ENCODE results near the gene NOSIP. TPM values are rescaled to one million over a fixed set of nuclear protein-coding genes. Genes with fewer than 3 reads are reported as not detected.

The NOSIP gene
- total RNA-seq, 1 experiment from 2014 or later: 68.5 TPM

DNA sequence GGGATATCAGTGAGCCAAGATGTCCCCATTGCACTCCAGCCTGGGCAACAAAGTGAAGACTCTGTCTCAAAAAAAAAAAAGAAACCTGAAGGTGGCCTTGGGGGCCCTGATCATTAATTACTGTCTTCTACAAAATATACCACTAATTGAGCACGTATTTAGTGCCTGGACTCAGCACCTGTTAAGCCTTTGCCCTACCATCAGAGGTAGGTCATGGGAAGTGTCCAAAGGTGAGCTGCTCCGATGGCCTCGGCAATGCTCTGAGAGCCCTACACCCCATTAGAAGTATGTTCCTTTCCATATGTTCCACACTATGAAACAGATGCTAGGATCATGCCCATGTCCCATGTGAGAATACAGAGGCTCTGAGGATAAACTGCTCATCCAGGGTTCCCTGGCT lies 20.9 kb downstream of the NOSIP start:
- Histone ChIP-seq H3K36me3 (ENCODE audit: insufficient read depth, low read length) (peaks cover 24% of the 10 kb centered on the region), H3K4me2 (ENCODE audit: low read depth, low read length, poor library complexity, severe bottlenecking) (no peak overlapping the region), H3K9ac (ENCODE audit: low read length) (no peak overlapping the region), H4K20me1 (ENCODE audit: insufficient read depth, low read depth, low read length) (no peaks in the 10 kb centered on the region; the same call in 1 of the 2 replicates), H3K79me2 (ENCODE audit: low read length) (peaks cover 32% of the 10 kb centered on the region), H3K27me3 (ENCODE audit: low read length) (no peaks in the 10 kb centered on the region), H3K27ac (ENCODE audit: low read length) (no peak overlapping the region), H3K4me3 (ENCODE audit: low read length) (no peak overlapping the region), H3K9me2 (replicated peaks; ENCODE audit: insufficient read depth, low read length) (no peaks in the 10 kb centered on the region), H3K4me1 (ENCODE audit: low read length) (no peaks in the 10 kb centered on the region), H2AFZ (ENCODE audit: low read length) (no peak overlapping the region), H3K9me3 (ENCODE audit: low read length) (no peaks in the 10 kb centered on the region)
- DNase-seq: no peak

DNA sequence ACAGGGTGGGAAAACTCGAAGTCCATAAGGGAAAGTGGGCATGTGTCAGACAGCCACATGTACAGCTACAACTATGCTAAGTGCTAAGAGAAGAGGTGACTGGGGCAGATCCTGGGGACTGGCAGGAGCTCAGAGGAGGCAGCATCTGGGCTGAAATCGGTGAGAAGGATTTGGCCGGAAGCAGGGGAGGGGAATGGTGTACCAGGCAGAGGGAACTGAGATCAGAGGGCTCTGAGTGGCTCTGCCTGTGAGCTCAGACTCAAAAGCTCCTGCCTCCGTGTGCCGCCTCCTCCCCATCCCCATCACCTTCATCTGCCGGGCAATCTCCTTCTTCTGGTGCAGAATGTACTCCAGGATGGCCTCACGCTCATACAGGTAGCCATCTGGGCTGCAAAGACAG lies 21.8 kb downstream of the NOSIP start:
- H2AFZ ChIP-seq (ENCODE audit: low read length): no peak overlapping the region
- no peak overlapping the region for H3K4me3 ChIP-seq (ENCODE audit: low read length)

DNA sequence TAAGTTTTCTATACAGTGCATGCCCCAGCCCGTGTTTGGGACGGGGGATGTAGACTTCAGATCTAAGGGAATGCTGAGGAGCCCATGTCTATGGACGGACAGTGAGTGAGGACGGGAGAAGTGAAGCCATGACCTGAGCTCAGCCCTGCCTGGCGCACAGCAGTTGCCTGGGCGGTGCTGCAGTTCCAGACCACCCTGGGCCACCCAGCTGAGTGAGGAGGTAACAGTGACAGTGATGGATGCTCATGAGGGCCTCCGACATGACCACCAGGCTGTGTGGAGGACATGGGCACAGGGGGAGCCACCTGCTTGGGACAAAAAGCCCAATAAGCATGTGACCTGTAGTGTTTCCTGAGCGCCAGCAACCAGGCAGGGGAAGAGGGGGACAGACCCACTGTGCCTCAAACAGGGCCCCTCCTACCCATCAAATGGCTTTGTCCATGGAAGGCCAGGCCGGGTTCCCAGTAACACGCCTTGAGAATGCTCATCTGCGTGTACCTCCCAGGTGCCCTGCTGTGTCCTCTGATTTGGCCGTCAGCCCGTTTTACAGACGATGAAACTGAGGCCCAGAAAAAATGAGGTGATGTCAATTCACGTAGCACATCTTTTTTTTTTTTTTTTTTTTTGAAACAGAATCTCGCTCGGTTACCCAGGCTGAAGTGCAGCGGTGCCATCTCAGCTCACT lies 22.6 kb downstream of the NOSIP start:
- DNase-seq: no peak
- Histone ChIP-seq H3K4me3 (ENCODE audit: low read length) (no peak overlapping the region), H3K4me1 (ENCODE audit: low read length) (no peaks in the 10 kb centered on the region), H3K4me2 (ENCODE audit: low read depth, low read length, poor library complexity, severe bottlenecking) (no peak overlapping the region), H3K9me3 (ENCODE audit: low read length) (no peaks in the 10 kb centered on the region), H3K79me2 (ENCODE audit: low read length) (peaks cover 20% of the 10 kb centered on the region), H3K9ac (ENCODE audit: low read length) (no peak overlapping the region), H2AFZ (ENCODE audit: low read length) (no peak overlapping the region), H3K27me3 (ENCODE audit: low read length) (no peaks in the 10 kb centered on the region), H3K9me2 (replicated peaks; ENCODE audit: insufficient read depth, low read length) (no peaks in the 10 kb centered on the region), H3K27ac (ENCODE audit: low read length) (no peak overlapping the region), H4K20me1 (ENCODE audit: insufficient read depth, low read depth, low read length) (no peaks in the 10 kb centered on the region; the same call in 1 of the 2 replicates), H3K36me3 (ENCODE audit: insufficient read depth, low read length) (peaks cover 24% of the 10 kb centered on the region)

More for the DNA sequence above, 21.8 kb downstream of the NOSIP start:
- peaks cover 24% of the 10 kb centered on the region for H3K36me3 ChIP-seq (ENCODE audit: insufficient read depth, low read length)
- H3K9ac ChIP-seq (ENCODE audit: low read length): no peak overlapping the region
- no peaks in the 10 kb centered on the region for H3K9me2 ChIP-seq (replicated peaks; ENCODE audit: insufficient read depth, low read length)
- H3K79me2 ChIP-seq (ENCODE audit: low read length): peaks cover 24% of the 10 kb centered on the region
- no peaks in the 10 kb centered on the region for H3K27me3 ChIP-seq (ENCODE audit: low read length)
- no peak overlapping the region for H3K4me2 ChIP-seq (ENCODE audit: low read depth, low read length, poor library complexity, severe bottlenecking)
- DNase-seq: no peak
- no peak overlapping the region for H3K27ac ChIP-seq (ENCODE audit: low read length)
- no peaks in the 10 kb centered on the region; the same call in 1 of the 2 replicates for H4K20me1 ChIP-seq (ENCODE audit: insufficient read depth, low read depth, low read length)
- no peaks in the 10 kb centered on the region for H3K4me1 ChIP-seq (ENCODE audit: low read length)
- no peaks in the 10 kb centered on the region for H3K9me3 ChIP-seq (ENCODE audit: low read length)

- no peak overlapping the region for H3K27ac ChIP-seq (ENCODE audit: low read length)
- no peaks in the 10 kb centered on the region for H3K27me3 ChIP-seq (ENCODE audit: low read length)
- H3K4me1 ChIP-seq (ENCODE audit: low read length): no peaks in the 10 kb centered on the region
- H3K4me2 ChIP-seq (ENCODE audit: low read depth, low read length, poor library complexity, severe bottlenecking): no peak overlapping the region
- H3K4me3 ChIP-seq (ENCODE audit: low read length): no peak overlapping the region
- peaks cover 9% of the 10 kb centered on the region; the same call in 1 of the 2 replicates for H3K79me2 ChIP-seq (ENCODE audit: low read length)
- no peaks in the 10 kb centered on the region; the same call in 1 of the 2 replicates for H4K20me1 ChIP-seq (ENCODE audit: insufficient read depth, low read depth, low read length)
- DNase-seq: no peak
- no peak overlapping the region for H2AFZ ChIP-seq (ENCODE audit: low read length)
- H3K9ac ChIP-seq (ENCODE audit: low read length): no peak overlapping the region
- no peaks in the 10 kb centered on the region for H3K9me3 ChIP-seq (ENCODE audit: low read length)
- peaks cover 24% of the 10 kb centered on the region for H3K36me3 ChIP-seq (ENCODE audit: insufficient read depth, low read length)
- no peaks in the 10 kb centered on the region for H3K9me2 ChIP-seq (replicated peaks; ENCODE audit: insufficient read depth, low read length)
Observed at GRCh38 chr19:49556412-49557398, 23.7 kb downstream of the NOSIP start.

DNA sequence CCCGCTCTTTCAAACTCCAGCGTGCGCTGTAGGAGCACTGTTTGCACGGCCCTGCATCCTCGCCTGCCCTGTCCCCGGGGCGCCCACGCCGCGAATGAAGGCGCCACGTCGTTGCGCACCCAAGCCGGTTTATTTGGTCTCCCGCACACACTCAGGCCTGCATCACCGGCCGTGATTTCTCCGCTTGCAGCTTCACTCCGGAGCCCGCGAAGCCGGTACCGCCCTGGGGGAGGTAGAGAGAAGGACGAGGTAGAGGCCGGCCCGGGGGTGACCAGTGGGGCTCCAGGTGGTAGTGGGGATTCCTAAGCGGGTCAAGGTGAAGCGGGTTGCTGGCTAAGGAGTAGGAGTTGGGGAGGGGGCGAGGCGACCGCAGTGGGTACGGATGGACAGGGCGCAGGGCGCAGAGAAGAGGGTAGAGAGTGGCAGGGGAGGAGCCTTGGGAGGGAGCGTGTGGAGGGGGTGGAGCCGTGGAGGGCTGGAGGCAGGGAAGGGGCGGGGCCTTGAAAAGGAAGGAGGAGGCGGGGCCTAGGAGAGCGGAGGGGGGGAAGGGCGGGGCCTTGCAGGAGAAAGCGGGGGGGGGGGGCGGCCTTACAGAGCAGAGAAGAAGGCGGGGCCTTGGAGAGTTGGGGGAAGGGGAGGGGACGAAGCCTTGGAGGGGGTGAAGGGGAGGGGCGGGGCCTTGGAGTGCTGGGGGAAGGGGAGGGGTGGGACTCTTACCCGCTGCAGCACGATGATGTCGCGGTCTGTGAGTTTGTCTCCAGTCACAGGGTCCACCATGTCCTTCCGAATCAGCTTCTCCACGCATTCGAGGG lies 24.6 kb downstream of the NOSIP start:
- Histone ChIP-seq H3K9me2 (replicated peaks; ENCODE audit: insufficient read depth, low read length) (no peaks in the 10 kb centered on the region), H3K9me3 (ENCODE audit: low read length) (no peaks in the 10 kb centered on the region), H3K4me1 (ENCODE audit: low read length) (no peaks in the 10 kb centered on the region), H3K79me2 (ENCODE audit: low read length) (peaks cover under 1% of the 10 kb centered on the region; the same call in 1 of the 2 replicates), H3K27me3 (ENCODE audit: low read length) (no peaks in the 10 kb centered on the region), H3K36me3 (ENCODE audit: insufficient read depth, low read length) (peaks cover 24% of the 10 kb centered on the region), H2AFZ (ENCODE audit: low read length) (no peak overlapping the region), H3K4me3 (ENCODE audit: low read length) (no peak overlapping the region), H3K27ac (ENCODE audit: low read length) (no peak overlapping the region), H3K9ac (ENCODE audit: low read length) (no peak overlapping the region), H3K4me2 (ENCODE audit: low read depth, low read length, poor library complexity, severe bottlenecking) (no peak overlapping the region), H4K20me1 (ENCODE audit: insufficient read depth, low read depth, low read length) (no peaks in the 10 kb centered on the region; the same call in 1 of the 2 replicates)
- peak; percentile 94 for DNase-seq

- H3K79me2 ChIP-seq (ENCODE audit: low read length): no peaks in the 10 kb centered on the region
- no peaks in the 10 kb centered on the region for H3K9me2 ChIP-seq (replicated peaks; ENCODE audit: insufficient read depth, low read length)
- no peaks in the 10 kb centered on the region for H3K27me3 ChIP-seq (ENCODE audit: low read length)
- H3K9ac ChIP-seq (ENCODE audit: low read length): no peak overlapping the region
- H3K4me1 ChIP-seq (ENCODE audit: low read length): no peaks in the 10 kb centered on the region
- no peak overlapping the region for H3K27ac ChIP-seq (ENCODE audit: low read length)
- no peak overlapping the region for H3K4me3 ChIP-seq (ENCODE audit: low read length)
- peaks cover 24% of the 10 kb centered on the region for H3K36me3 ChIP-seq (ENCODE audit: insufficient read depth, low read length)
- H3K4me2 ChIP-seq (ENCODE audit: low read depth, low read length, poor library complexity, severe bottlenecking): no peak overlapping the region
- H4K20me1 ChIP-seq (ENCODE audit: insufficient read depth, low read depth, low read length): no peaks in the 10 kb centered on the region; the same call in 1 of the 2 replicates
- no peaks in the 10 kb centered on the region for H3K9me3 ChIP-seq (ENCODE audit: low read length)
- no peak for DNase-seq
- H2AFZ ChIP-seq (ENCODE audit: low read length): no peak overlapping the region
Observed at GRCh38 chr19:49554701-49555181, 25.6 kb downstream of the NOSIP start.

GRCh38 chr19:49553451-49554271 lies 26.7 kb downstream of the NOSIP start:
- Histone ChIP-seq H3K9ac (ENCODE audit: low read length) (no peak overlapping the region), H3K9me3 (ENCODE audit: low read length) (no peaks in the 10 kb centered on the region)

More at GRCh38 chr19:49553451-49554271, 26.7 kb downstream of the NOSIP start:
- Histone ChIP-seq H3K36me3 (ENCODE audit: insufficient read depth, low read length) (peaks cover 24% of the 10 kb centered on the region), H3K27me3 (ENCODE audit: low read length) (no peaks in the 10 kb centered on the region), H3K27ac (ENCODE audit: low read length) (no peak overlapping the region), H3K79me2 (ENCODE audit: low read length) (no peaks in the 10 kb centered on the region), H3K4me3 (ENCODE audit: low read length) (no peak overlapping the region), H4K20me1 (ENCODE audit: insufficient read depth, low read depth, low read length) (no peaks in the 10 kb centered on the region; the same call in 1 of the 2 replicates), H3K4me1 (ENCODE audit: low read length) (no peaks in the 10 kb centered on the region), H2AFZ (ENCODE audit: low read length) (no peak overlapping the region), H3K4me2 (ENCODE audit: low read depth, low read length, poor library complexity, severe bottlenecking) (no peak overlapping the region), H3K9me2 (replicated peaks; ENCODE audit: insufficient read depth, low read length) (no peaks in the 10 kb centered on the region)
- peak; percentile 41 for DNase-seq

All from Karpas-422 (cell line).